Activated gamma-delta T cell treated with anti-CD3 and anti-CD28 coated beads, Interleukin-2, amount 50 U/mL, for 16 hours (primary cell): Measurements from ENCODE around the gene WDR90.
"Not testable (repeated sequence)": the region's sequence is repeated elsewhere in the genome, so short reads cannot be mapped to it uniquely, and the experiment has no call there.

ENCODE experiments used
- DNase-seq: peaks from one replicate; pipeline ENCODE4 v3.0.0-alpha.2; 2020; ENCODE audit warnings: low read depth

Gene WDR90

DNA sequence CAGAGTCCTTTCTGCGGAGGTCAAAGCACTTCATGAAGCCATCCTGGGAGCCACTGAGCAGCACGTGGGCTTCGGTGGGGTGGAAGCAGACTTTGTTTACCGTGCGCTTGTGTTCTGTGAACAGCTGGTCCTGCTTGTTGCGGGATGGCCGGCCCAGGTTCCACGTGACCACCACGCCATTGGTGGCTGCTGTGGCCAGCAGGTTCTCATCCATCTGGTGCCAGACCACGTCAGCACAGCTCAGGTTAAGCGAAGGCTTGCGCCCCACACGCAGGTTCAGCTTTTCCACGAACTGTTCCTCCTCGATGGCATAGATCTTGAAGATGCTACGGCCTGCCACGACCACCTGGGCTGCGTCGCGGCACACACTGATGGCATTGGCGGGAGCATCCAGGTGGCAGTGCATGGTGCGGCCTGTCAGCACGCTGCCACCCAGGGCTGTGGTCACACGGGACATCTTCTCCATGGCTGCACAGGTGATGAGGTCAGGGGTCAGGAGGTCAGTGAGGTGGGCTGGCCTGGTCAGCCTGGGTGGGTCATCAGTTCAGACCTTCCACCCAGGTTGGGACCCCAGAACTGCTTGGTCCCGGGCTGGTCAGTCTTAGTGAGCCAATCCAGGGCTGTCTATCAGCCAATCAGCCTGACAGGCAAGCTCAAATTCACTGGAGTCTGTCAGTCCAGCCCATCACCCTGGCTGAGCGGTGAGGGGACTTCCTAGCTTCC lies 40.2 kb downstream of the WDR90 start:
- no peak for DNase-seq

DNA sequence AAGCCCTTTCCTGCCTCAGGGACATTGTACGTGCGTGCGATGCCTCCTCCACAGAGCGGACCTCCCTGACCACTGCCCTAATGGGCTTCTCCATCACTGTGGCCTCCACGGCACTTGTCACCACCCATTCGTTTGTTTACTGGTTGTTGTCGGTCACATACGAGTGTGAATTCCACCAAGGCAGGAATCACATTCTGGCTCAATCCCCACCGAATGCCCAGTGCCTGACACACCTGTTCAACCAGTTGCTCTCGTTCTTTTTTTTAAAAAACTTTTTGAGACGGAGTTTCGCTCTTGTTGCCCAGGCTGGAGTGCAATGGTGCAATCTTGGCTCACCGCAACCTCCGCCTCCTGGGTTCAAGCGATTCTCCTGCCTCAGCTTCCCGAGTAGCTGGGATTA lies 42.1 kb downstream of the WDR90 start:
- DNase-seq, result not testable (repeated sequence)

DNA sequence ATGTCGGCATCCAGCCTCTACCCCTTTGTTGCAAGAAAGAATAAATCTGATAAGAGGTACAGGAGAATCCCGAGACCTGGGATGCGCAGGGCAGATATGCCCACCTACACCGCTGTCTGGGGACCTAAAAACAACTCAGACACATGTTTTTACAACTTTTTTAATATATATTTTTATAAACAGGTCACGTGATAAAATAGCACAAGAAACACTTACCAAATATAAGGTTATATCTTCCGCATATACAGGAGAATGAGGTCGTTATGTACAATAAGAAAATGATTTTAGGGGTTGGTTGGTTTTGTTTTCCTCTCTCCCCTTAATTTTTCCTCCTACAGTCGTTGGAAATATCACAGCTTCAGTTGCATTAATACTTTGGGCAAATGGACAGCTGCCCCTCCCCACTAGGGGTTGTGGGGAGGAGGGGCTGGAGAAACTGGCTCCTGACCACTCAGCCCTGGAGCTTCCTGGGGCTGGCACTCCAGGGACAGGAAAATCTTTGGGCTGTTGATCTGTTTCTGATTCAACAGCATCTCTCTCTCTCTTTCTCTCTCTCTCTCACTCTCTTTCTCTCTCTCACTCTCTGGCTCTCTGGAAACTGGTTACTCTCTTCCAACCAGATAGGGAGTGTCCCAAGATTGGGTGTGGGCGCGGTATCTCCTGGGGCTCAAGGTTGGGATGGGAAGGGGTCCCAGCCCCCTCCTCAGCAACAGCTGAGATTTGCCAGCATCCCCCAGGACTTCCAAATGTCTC lies 43.4 kb downstream of the WDR90 start:
- no peak for DNase-seq

DNA sequence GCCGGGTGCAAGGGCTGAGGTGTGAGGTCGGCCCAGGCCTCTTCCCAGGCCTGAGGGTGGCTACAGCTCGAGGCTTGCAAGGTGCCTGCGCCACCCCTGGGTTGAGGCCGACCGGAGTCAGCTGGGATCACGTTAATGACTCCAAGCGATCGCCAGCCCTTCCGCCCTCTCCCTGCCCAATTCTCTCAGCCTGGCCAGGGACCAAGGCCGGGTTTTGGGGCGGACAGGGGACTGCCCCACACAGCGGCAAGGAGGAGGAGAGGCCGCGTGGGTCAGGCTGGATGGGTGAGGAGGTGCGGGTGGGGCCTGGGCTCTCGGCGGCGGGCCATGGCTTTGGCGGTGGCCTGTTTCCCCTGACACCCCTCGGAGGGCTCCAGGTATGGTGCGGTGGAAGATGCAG lies 44.2 kb downstream of the WDR90 start:
- no peak for DNase-seq

DNA sequence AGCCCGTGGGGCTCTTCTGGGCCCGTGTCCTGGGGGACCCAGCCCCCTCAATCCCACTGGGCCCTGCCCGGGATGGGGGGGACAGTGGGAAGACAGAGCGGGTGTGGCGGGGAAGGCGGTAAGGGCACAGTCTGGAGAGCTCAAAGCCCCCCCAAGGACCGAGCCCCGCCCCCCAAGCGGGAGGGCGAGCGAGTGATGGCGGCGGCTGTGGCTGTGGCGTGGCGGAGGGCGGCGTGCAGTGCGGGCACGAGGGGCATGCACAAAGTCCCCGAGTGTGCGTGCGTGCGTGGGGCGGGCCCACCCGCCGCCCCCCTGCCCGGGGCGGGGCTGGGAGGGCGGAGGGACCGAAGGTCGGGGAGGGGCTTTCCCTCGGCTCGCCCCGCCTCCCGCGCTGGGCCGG lies 44.6 kb downstream of the WDR90 start:
- no peak for DNase-seq

DNA sequence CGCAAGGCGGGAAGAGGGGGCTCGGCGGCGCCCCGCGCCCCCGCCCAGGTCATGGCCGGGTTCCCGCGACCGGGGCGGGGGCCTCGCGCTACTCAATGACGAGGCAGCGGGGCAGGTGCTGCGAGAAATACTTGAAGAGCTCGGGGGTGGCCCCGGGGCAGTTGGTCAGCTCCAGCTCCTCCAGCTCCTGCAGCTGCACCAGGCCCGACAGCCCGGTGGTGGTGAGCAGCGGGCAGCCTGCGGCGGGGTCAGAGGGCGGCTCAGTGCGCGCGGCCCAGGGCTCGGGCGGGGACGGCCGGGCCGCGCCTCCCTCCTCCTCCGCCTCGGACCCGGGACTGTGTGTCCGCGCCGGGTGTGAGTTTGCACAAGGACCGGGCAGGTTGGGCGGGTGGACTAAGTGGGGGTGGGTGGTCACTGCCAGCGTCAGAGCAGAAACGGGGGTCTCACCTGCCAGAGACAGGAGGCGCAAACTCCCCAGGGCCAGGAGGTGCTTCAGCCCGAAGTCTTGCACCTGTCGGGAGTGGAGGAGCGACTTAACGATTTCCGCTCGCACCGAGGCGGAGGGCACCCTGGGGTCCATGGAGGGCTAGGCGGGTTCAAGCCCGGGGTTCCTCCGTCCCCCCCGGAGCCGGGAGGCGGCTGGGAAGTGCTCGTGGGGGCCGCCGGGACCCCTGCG lies 45.2 kb downstream of the WDR90 start:
- no peak for DNase-seq

DNA sequence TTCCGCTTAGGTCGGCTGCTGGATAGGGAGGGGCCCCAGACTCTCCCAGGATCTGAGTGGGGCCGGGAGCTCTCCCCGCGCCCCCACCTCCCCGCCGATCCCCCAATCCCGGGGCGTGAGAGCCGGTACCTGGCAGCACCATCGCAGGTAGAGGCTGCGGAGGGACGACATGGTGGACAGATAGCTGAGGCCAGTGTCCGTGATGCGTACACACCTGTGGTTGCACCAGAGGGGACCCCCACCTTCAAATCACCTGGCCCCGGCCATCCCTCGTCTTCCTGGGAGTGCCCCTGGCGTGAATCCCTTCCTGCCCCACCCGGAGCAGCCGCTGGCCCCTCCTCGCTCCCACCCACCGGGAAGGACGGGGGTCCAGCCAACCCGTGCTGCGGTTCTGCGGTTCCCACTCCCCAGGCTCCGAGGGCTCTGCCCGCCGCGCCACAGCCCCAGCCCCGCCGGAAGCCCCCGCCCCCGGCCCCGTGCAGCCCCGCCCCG lies 45.7 kb downstream of the WDR90 start:
- DNase-seq, result no peak

DNA sequence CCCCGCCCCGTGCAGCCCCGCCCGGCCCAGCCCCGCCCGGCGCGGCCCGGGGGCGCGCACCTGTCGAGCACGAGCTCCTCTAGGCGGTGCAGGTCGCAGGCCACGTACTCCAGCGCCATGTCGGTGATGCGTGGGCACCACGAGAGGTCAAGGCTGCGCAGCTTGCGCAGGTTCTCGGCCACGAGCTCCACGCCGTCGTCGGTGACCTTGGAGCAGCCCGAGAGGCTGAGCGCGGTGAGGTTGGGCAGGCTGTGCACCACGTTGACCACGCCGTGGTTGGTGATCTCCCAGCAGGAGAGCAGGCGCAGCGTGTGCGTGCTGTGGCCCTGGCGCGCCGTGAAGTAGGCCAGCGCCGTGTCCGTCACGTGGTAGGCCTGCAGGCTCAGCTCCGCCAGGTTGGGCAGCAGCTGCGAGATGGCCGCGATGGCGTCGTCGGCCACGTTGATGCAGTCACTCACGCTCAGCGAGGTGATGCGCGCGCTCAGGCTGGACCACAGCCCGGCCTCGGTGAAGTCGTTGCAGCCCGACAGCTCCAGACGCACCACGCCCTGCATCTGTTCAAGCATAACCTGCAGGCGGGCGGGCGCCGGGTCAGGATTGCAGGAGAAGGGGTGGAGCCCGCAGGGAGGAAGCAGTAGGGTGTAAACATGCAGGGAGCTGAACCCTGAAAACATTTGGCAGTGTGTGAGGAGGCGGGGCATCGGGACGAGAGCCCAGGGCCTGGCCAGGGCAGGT lies 46.4 kb downstream of the WDR90 start:
- DNase-seq, result no peak

DNA sequence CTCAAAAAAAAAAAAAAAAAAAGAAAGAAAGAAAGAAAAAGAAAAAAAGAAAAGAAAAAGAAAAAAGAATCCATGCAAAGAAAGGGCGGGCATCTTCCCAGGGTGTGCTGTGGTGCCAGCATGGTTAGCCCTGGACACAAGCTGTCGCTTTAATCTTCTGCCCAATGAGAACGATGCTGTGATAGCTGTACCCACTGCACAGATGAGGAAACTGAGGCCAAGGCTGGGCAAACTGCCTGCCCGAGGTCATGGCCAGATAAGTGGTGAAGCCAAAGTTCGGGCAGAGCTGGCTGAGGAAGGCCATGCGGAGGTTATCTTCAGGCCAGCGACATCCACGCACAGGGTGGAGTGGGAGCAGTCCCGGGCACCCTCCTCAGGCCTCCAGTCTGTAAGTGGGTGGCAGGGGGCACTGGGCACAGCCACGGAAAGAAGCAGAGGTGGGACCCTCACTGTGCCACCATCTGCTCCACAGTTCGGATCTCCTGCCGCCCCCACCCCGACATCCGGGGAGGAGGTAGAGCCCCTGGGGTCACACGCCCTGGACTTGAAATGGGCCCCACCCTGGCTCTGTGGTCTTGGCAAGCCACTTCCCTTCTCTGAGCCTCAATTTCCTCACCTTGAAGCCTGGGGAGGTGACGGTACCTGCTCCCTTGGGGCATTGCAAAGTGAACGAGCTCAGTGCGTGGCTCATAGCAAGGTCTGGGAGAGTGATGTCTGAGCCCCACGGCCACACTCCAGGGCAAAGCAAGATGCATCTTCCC lies 49.9 kb downstream of the WDR90 start:
- no peak for DNase-seq

DNA sequence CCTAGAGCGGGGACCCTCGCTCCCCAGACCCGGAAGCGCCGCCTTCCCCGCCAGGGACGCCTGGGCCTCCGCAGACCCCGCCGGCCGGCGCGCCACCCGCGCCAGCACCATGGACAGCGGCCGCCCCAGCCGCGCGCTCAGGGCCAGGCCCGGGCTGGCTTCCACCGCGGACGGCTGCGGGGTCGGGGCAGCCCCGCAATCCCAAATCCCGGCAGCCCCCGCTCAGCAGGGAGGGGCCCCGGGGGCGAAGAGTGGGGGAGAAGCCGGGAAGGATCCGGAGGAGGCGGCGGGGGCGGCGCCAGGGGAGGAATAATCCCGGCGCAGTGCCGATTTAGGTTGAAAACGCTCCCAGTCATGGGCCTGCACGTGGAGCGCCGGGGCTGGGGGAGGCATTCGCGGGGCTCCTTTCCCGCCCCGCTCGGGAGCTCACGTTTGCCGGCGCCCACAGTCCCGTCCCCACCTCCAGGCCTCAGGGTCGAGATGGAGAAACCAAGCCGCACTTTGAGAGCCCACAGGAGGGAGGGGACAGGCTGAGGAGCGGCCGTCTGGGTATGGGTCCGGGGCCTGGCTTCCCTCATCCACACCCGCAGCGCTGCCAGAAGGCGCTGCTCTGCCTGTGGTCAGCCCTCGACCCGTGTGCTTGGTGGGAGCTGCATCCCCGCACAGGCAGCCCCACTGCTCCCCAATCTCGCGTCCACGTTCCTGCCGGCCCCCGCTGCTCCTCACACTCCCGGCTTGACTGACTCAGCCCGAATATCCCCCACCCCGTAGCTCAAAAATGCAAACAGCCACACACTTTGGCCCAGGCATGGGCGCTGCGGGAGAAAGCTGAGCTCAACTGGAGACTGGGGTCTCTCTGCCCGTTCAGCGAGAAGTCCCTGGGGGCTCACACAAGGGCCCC lies 51.8 kb downstream of the WDR90 start:
- no peak for DNase-seq

DNA sequence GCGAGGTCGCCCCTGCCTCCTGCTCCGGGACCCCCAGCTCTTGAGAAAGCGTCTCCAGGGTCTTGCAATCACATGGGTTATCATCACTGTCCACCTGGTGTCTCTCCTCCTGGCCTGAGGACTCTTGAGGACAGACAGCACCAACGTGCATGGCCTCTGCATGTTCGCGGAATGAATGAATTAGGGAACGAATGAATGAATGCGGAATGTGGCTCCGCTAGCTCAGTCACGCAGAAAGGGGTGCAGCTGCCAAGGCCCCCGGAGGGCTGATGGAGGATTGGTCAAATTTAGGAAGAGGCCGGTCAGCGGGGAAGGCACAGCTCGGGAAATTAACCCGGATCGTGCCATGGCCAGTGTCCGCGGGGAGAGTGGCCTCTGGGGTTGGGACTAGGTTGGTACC lies 53.2 kb downstream of the WDR90 start:
- no peak for DNase-seq

DNA sequence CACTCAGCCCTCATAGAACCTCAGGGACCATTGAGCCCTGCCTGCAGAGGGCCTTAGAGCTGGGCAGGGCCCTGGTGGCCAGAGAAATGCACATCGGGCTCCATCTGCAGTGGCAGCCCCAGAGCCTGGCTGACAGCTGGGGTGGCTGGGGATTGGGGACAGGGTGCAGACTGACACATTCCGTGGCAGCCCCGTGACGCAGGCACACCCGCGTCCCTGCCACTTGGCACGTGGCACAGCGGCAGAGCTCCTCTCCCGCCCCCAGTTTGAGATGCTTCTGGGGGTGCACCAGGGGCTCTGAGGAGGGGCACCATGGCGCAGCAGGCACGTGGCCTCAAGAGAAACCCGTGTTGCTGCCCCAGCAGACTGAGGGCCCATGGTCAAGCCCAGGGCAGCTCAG lies 54.2 kb downstream of the WDR90 start:
- DNase-seq, result no peak

DNA sequence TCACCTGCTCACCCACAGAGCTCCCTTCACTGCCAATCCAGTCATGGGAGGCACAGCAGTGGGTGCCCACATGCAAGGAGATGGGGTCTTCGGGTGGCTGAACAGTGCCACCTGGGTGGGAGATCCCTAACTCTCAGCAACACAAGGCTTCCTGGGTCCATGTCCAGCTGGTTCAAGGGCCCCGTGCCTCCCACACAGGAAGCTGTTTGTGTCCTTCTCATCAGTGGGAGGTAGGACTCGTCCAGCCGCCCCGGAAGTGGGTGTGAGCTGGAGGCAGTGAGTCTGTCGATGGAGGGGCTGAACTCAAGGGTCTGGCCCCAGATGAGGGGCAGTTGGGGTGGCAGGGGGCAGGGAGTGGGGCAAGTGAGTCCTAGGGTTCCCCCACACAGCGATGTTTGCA lies 54.9 kb downstream of the WDR90 start:
- no peak for DNase-seq

DNA sequence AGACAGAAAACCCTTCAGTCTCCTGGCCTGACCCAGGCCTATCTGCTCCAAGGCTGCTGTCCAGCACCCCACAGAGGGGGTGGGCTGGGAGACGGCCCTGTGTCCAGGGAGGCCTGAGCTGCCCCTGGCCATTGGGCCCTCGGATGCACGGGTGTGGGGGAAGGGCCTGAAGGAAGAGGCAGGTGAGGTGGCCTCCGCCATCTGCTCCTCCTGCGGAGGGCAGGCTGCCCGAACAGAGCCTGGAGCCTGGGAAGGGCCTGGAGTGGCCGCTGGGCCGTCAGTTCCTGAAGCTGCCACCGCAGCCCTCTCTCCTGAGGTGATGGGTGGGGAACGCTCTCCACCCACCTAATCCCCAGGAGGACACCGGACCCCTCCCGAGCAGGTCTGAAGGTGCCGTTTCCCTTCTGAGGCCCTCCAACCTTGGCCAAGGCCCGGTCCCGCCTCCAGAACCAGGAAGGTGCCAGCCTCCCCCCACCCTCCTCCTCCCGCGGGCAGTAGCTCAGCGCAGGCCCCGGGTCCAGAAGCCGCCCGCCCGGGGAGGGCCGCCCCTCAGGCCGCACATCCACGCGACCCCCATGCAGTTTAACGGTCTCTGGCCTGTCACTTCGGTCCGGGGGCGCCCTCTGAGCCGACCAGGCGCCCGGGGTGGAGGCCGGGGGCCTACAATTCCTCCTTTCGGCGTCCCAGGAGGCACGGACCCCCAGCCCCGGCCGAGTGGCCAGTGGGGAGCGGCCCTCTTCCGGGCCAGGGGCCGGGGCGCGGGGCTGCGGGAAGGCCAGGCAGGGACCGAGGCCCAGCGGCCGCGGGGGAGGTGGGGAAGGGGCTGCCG lies 55.6 kb downstream of the WDR90 start:
- DNase-seq, result no peak

DNA sequence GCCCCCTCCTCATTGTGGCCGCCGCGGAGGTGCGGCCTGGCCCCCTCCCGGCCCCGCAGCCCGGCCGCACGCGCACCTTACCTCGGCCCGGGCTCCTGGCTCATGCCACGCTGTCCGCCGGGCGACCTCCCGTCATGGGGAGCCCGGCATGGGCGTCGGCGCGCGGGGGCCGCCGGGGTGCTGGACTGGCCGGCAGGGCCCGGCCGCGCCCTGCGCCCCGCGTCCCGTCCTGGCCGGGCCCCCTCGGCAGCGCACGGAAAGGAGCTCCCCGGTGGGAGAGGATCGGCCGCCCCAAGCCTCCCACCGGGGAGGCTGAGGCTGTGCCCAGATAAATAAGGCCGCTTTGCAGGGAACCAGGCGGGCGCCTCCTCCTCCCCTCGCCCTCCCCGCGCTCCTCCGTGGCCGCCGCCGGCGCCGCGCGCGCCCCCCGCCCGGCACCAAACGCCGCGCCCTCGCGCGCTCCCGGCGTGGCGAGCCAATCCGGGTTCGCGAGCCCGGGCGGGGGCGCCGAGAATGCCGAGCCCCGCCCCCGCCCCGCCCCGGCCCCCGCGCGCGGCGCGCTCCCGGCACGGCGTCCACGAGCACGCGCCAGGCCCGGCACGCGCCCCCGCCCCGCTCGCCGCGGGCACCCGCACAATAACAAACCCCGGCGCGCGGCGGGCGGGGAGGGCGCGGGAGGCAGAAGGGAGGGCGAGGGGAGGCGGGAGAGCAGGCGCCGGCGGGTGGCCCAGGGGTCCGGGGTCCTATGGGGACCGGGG lies 56.4 kb downstream of the WDR90 start, which contains the start of gene FBXL16:
Gene FBXL16 (minus strand): TSS at position 371 of the 758 bp plus-strand sequence. CDS start 8,396 bp downstream, outside the sequence.
- DNase-seq, result no peak

DNA sequence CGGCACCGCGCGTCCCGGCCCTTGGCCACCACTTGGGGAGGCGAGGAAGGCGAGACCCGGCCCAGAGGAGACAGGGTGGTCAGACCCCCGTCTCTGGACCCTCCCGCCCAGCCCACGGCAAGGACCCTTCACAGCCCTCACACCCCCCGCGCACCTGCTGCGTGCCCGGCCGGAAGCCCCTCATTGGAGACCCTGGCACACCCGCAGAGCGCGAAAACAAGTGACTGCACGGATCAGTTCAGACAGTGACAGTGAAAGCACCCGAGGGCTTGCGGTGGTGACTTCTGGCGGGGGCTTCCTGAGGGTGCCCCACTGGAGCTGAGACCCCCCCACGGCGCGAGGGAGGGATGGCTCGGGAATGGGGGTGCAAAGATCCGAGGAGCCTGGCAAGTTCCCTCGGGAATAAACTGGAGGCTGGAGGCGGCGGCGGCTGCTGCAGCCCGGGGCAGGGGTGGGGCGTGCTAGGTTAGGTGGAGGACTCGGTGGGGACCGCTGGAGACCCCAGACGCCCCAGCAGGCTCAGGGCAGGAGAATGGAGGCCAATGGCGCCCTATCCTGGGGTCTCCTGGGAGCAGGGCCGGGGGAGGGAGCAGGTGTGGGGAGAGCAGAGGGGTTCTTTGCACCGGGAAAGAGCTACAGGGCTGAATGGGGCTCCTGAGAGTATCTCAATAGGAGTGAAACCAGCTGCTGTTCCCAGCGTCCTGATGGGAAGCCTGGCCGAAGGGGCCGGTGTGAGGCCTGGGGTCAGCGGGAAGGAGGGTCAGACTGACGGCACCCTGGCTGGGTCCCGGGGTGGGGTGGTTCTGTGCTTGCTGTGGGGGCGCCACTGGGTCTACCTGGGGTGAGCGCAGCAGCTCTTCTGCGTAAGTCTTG lies 57.3 kb downstream of the WDR90 start:
- no peak for DNase-seq

DNA sequence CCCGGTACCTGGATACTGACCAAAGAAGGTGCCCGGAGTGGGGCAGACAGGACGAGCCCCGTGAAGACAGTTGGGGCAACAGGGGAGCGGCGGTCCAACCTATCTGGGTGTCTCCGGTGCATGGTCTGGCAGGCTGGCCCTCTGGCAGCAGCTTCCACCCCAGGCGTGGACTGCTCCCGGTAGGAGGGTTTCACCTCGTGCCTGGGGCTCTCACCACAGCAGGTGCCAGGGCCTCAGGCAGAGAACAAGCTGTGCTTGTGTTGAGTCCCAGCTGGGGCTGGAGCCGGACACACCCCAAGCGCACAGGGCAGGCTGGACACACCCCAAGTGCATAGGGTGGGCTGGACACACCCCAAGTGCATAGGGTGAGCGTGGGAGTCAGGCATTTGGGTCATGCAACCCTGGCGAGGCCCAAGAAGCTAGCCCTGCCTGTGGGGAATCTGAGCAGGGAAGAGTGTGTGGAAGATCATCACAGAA lies 57.9 kb downstream of the WDR90 start:
- DNase-seq, result no peak

DNA sequence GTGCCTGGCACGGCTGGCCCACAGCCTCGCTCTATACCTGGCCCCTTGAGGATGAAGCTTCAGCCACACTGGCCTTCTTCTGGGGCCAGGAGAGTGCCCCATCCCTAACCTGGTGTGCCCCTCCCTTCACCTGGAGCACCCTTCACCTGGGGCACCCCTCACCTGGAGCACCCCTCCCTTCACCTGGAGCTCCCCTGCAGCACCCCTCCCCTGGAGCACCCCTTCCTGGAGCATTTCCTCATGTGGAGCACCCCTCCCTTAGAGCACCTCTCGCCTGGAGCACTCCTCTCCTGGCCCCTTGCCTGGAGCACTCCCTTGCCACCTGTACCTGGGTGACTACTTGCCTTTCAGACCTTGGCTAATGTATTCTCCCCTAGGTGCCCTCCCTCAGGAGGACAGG lies 58.9 kb downstream of the WDR90 start:
- no peak for DNase-seq
